SKM-1 (cell line): Measurements from ENCODE around the gene PDAP1.
"Not testable (repeated sequence)": the region's sequence is repeated elsewhere in the genome, so short reads cannot be mapped to it uniquely, and the experiment has no call there.

Experiments used
- DNase-seq: peaks from one replicate; lab custom pipeline; 2025; ENCODE audit not compliant: unreplicated experiment; lab: John Stamatoyannopoulos, UW

PDAP1 gene

GRCh38 chr7:99397297-99397983, 11.0 kb downstream of the PDAP1 start:
- no peak for DNase-seq

- DNase-seq = no peak
Observed at GRCh38 chr7:99396418-99397296, 11.7 kb downstream of the PDAP1 start.

GRCh38 chr7:99395616-99396327, 12.6 kb downstream of the PDAP1 start:
- DNase-seq = no peak

- no peak for DNase-seq
Observed at GRCh38 chr7:99394188-99394502, 14.3 kb downstream of the PDAP1 start.

- DNase-seq = no peak
Observed at GRCh38 chr7:99393355-99394187, 14.8 kb downstream of the PDAP1 start.

GRCh38 chr7:99392659-99393354, 15.6 kb downstream of the PDAP1 start:
- no peak for DNase-seq

- DNase-seq = no peak
Observed at GRCh38 chr7:99392046-99392445, 16.4 kb downstream of the PDAP1 start.

GRCh38 chr7:99390941-99391602, 17.3 kb downstream of the PDAP1 start:
- no peak for DNase-seq

- no peak for DNase-seq
Observed at GRCh38 chr7:99389772-99390171, 18.6 kb downstream of the PDAP1 start.

- no peak for DNase-seq
Observed at GRCh38 chr7:99387912-99388311, 20.5 kb downstream of the PDAP1 start.

GRCh38 chr7:99387239-99387635, 21.2 kb downstream of the PDAP1 start:
- not testable (repeated sequence) for DNase-seq

GRCh38 chr7:99386584-99387238, 21.7 kb downstream of the PDAP1 start:
- DNase-seq = no peak

- no peak for DNase-seq
Observed at GRCh38 chr7:99385564-99385963, 22.8 kb downstream of the PDAP1 start.

GRCh38 chr7:99384523-99384922, 23.9 kb downstream of the PDAP1 start:
- DNase-seq = no peak

- DNase-seq = no peak
Observed at GRCh38 chr7:99383791-99384370, 24.5 kb downstream of the PDAP1 start.

- DNase-seq = no peak
Observed at GRCh38 chr7:99383203-99383602, 25.2 kb downstream of the PDAP1 start.

GRCh38 chr7:99381664-99382075, 26.7 kb downstream of the PDAP1 start:
- no peak for DNase-seq

- DNase-seq = no peak
Observed at GRCh38 chr7:99380823-99381663, 27.4 kb downstream of the PDAP1 start.
